GM19193 (cell line): ENCODE data around the gene KCNJ3.

ENCODE experiments used
- POLR2A ChIP-seq: IDR thresholded peaks from 4 replicates; pipeline ENCODE4 v1.6.1; 2011; ENCODE audit not compliant: insufficient read depth, insufficient read length; ENCODE audit errors: extremely low read depth

The KCNJ3 gene

GRCh38 chr2:154698721-154699574, 453 bp downstream of the KCNJ3 start:
- TF ChIP-seq POLR2A: no peak

- no peak for TF ChIP-seq POLR2A
Measured at GRCh38 chr2:154699575-154699930, 1.1 kb downstream of the KCNJ3 start.

- TF ChIP-seq POLR2A: no peak
Measured at GRCh38 chr2:154700136-154700535, 1.6 kb downstream of the KCNJ3 start.

- no peak for TF ChIP-seq POLR2A
Measured at GRCh38 chr2:154704991-154705390, 6.5 kb downstream of the KCNJ3 start.

- TF ChIP-seq POLR2A: no peak
Measured at GRCh38 chr2:154706660-154707059, 8.2 kb downstream of the KCNJ3 start.

- no peak for TF ChIP-seq POLR2A
Measured at GRCh38 chr2:154707994-154708575, 9.6 kb downstream of the KCNJ3 start.

- TF ChIP-seq POLR2A: no peak
Measured at GRCh38 chr2:154709215-154709614, 10.7 kb downstream of the KCNJ3 start.

GRCh38 chr2:154710078-154710477, 11.6 kb downstream of the KCNJ3 start:
- TF ChIP-seq POLR2A: no peak

- no peak for TF ChIP-seq POLR2A
Measured at GRCh38 chr2:154710685-154711084, 12.2 kb downstream of the KCNJ3 start.

- no peak for TF ChIP-seq POLR2A
Measured at GRCh38 chr2:154713675-154714074, 15.2 kb downstream of the KCNJ3 start.

GRCh38 chr2:154720651-154721050, 22.2 kb downstream of the KCNJ3 start:
- no peak for TF ChIP-seq POLR2A

- no peak for TF ChIP-seq POLR2A
Measured at GRCh38 chr2:154724194-154724797, 25.8 kb downstream of the KCNJ3 start.

- no peak for TF ChIP-seq POLR2A
Measured at GRCh38 chr2:154740361-154740760, 41.9 kb downstream of the KCNJ3 start.

- TF ChIP-seq POLR2A: no peak
Measured at GRCh38 chr2:154758871-154759270, 60.4 kb downstream of the KCNJ3 start.

GRCh38 chr2:154762638-154763037, 64.1 kb downstream of the KCNJ3 start:
- no peak for TF ChIP-seq POLR2A
